ENCODE measurements around the gene MOXD1. TPM values are rescaled to one million over a fixed set of nuclear protein-coding genes. Genes with fewer than 3 reads are reported as not detected.

The MOXD1 gene
- total RNA-seq, 1 donor from 2014 or later, result 1.6 TPM

- FAIRE-seq, result no peak
- no peaks in the 10 kb centered on the region for H3K27me3 ChIP-seq (ENCODE audit: control insufficient read depth, insufficient read depth, low read length)
- no peak for TF ChIP-seq CTCF (IDR thresholded peaks at IDR 0.05; ENCODE audit: insufficient read depth, low read length, severe bottlenecking)
- H3K36me3 ChIP-seq (ENCODE audit: control insufficient read depth, insufficient read depth, low read length), result no peaks in the 10 kb centered on the region
- no peak for DNase-seq (ENCODE audit: low read depth)
- H3K4me3 ChIP-seq (ENCODE audit: low read depth, low read length), result no peak overlapping the region
These were observed 31.7 kb downstream of the MOXD1 start for GRCh38 chr6:132369526-132369925.

GRCh38 chr6:132368916-132369481, 32.3 kb downstream of the MOXD1 start:
- FAIRE-seq (peak; percentile 23), DNase-seq (ENCODE audit: low read depth) (no peak)
- H3K4me3 ChIP-seq (ENCODE audit: low read depth, low read length), result no peak overlapping the region
- no peaks in the 10 kb centered on the region for H3K27me3 ChIP-seq (ENCODE audit: control insufficient read depth, insufficient read depth, low read length)
- no peaks in the 10 kb centered on the region for H3K36me3 ChIP-seq (ENCODE audit: control insufficient read depth, insufficient read depth, low read length)
- TF ChIP-seq CTCF (IDR thresholded peaks at IDR 0.05; ENCODE audit: insufficient read depth, low read length, severe bottlenecking), result no peak

GRCh38 chr6:132365281-132365907, 35.9 kb downstream of the MOXD1 start:
- no peaks in the 10 kb centered on the region for H3K36me3 ChIP-seq (ENCODE audit: control insufficient read depth, insufficient read depth, low read length)
- no peak for TF ChIP-seq CTCF (IDR thresholded peaks at IDR 0.05; ENCODE audit: insufficient read depth, low read length, severe bottlenecking)
- H3K27me3 ChIP-seq (ENCODE audit: control insufficient read depth, insufficient read depth, low read length), result no peaks in the 10 kb centered on the region
- no peak overlapping the region for H3K4me3 ChIP-seq (ENCODE audit: low read depth, low read length)
- no peak for FAIRE-seq
- no peak for DNase-seq (ENCODE audit: low read depth)

- FAIRE-seq, result no peak
These were observed 36.8 kb downstream of the MOXD1 start for GRCh38 chr6:132364306-132365074.

GRCh38 chr6:132362442-132363185, 38.7 kb downstream of the MOXD1 start:
- no peak overlapping the region for H3K4me3 ChIP-seq (ENCODE audit: low read depth, low read length)
- DNase-seq (ENCODE audit: low read depth) (peak; percentile 70), FAIRE-seq (no peak)
- H3K36me3 ChIP-seq (ENCODE audit: control insufficient read depth, insufficient read depth, low read length), result no peaks in the 10 kb centered on the region
- no peak for TF ChIP-seq CTCF (IDR thresholded peaks at IDR 0.05; ENCODE audit: insufficient read depth, low read length, severe bottlenecking)
- no peaks in the 10 kb centered on the region for H3K27me3 ChIP-seq (ENCODE audit: control insufficient read depth, insufficient read depth, low read length)

More at GRCh38 chr6:132364306-132365074, 36.8 kb downstream of the MOXD1 start:
- no peak overlapping the region for H3K4me3 ChIP-seq (ENCODE audit: low read depth, low read length)
- H3K27me3 ChIP-seq (ENCODE audit: control insufficient read depth, insufficient read depth, low read length), result no peaks in the 10 kb centered on the region
- no peak for DNase-seq (ENCODE audit: low read depth)
- no peak for TF ChIP-seq CTCF (IDR thresholded peaks at IDR 0.05; ENCODE audit: insufficient read depth, low read length, severe bottlenecking)
- no peaks in the 10 kb centered on the region for H3K36me3 ChIP-seq (ENCODE audit: control insufficient read depth, insufficient read depth, low read length)

Data from bronchial epithelial cell (primary cell).